HG03354 (cell line): ENCODE data around the gene ART1.
A peak's percentile ranks its signal among the peaks of the same experiment; 100 is the strongest.
"Not testable (repeated sequence)": the region's sequence is repeated elsewhere in the genome, so short reads cannot be mapped to it uniquely, and the experiment has no call there.

Source experiments
- ATAC-seq: cut with Tn5 transposase; IDR thresholded peaks from one replicate; pipeline ENCODE4 v1.9.1; 2021; ENCODE audit warnings: mild to moderate bottlenecking; ENCODE audit not compliant: unreplicated experiment, poor library complexity, severe bottlenecking

The ART1 gene, protein sequence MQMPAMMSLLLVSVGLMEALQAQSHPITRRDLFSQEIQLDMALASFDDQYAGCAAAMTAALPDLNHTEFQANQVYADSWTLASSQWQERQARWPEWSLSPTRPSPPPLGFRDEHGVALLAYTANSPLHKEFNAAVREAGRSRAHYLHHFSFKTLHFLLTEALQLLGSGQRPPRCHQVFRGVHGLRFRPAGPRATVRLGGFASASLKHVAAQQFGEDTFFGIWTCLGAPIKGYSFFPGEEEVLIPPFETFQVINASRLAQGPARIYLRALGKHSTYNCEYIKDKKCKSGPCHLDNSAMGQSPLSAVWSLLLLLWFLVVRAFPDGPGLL

GRCh38 chr11:3644817-3645235 is at the start of gene ART1:
Gene ART1 (plus strand): TSS chr11:3645128. CDS start chr11:3659214, 14,086 bp downstream.
- no peak for ATAC-seq

DNA sequence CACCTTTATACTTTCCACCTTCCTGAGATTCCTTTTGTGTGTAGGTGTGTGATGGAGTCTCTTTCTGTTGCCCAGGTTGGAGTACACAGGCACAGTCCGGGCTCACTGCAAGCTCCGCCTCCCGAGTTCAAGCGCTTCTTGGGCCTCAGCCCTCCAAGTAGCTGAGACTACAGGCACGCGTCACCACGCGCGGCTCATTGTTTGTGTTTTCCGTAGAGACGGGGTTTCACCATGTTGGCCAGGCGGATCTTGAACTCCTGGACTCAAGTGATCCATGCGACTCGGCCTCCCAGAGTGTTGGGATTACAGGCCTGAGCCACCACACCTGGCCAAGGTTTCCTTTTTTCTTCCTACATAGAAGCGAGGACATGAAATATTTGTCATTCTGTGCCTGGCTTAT is 47.2 kb upstream of the ART1 start:
- not testable (repeated sequence) for ATAC-seq

- ATAC-seq: not testable (repeated sequence)
Observed at GRCh38 chr11:3600201-3600600, 44.7 kb upstream of the ART1 start.

DNA sequence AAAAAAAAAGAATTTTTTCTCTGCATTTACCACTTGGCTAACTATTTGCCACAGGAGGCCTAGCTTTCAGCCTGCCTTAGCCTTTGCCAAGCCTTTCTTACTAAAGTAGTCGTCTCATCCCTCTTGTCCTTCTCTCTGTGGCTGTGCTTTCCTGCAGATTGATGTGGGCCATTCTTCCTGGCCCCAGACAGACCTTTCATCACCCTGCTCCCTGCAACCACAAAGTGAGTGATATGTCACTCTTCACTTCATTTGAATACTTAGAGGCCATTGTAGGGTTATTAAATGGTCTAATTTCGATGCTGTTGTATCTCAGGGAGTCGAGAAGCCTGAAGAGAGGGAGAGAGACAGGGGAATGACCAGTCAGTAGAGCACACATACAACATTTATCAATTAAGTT is 40.8 kb upstream of the ART1 start:
- ATAC-seq: no peak

GRCh38 chr11:3605283-3605662 is 39.7 kb upstream of the ART1 start:
- no peak for ATAC-seq

GRCh38 chr11:3605771-3606203 is 39.1 kb upstream of the ART1 start:
- no peak for ATAC-seq

GRCh38 chr11:3609416-3610265 is 35.3 kb upstream of the ART1 start:
- ATAC-seq: peak; percentile 52

DNA sequence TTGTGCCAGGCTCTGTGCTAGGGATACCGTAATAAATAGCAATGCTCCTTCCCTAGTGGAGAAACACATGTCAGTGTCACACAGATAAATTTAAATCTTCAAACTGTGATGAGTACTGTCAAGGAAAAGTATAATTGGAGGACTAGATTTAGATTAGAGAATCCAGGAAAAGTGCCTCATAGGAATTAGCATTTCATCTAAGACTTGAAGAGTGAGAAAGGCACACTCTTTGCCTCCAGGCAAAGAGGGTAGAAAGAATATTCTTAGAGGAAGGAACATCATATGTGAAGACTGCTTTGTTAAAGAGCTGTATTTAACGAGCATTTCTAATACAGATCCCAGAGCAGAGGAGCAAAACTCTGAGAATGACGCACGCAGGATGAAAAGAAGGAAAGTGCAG is 34.1 kb upstream of the ART1 start:
- ATAC-seq: no peak

DNA sequence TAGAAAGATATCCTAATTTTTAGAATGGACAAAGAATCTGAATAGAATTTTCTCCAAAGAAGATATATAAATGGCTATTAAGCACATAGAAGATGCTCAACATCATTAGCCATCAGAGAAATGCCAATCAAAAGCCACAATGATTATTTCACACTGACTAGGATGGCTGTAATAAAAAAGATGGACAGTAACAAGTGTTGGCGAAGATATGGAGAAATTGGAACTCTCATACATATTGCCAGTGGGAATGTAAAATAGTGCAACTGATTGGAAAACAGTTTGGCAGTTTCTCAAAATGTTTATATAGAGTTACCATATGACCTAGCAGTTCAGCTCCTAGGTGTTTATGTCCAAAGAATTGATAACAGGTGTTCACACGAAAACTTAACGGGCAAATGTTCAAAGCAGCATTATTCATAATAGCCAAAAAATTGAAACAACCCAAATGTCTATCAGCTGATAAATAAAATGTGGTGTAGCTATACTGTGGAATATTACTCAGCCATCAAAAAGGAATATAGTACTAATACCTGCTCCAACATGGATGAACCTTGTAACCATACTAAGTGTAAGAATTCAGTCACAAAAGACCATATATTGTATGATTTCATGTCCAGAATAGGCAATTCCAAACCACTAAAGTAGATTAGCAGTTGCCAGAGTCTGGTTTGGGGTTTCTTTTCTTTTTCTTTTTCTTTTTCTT is 32.8 kb upstream of the ART1 start:
- ATAC-seq: no peak

GRCh38 chr11:3613998-3614741 is 30.8 kb upstream of the ART1 start:
- peak; percentile 10 for ATAC-seq

DNA sequence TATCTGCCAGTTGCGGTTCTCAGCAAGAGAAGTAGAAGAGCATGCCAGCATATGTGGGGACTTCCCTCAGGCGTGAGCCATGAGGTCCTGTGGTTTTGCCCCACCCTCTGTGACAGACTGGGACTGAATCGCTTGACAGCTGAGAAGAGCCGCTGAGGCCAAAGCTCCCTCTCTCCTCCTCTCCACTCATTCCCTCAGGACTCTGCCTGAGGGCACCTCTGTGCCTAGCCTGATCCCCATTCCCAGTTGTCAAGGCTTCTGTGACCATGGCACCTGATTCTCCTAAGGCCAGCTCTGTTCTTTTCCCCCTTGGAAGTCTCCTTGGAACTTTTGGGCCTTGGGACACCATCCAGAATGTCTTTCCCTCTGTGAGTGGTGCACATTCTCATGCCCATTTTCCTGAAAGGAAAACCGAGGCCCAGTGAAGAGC is 30.2 kb upstream of the ART1 start:
- ATAC-seq: peak; percentile 68

- ATAC-seq: no peak
Observed at GRCh38 chr11:3615998-3616397, 28.9 kb upstream of the ART1 start.

- ATAC-seq: no peak
Observed at GRCh38 chr11:3616721-3617460, 28.0 kb upstream of the ART1 start.

DNA sequence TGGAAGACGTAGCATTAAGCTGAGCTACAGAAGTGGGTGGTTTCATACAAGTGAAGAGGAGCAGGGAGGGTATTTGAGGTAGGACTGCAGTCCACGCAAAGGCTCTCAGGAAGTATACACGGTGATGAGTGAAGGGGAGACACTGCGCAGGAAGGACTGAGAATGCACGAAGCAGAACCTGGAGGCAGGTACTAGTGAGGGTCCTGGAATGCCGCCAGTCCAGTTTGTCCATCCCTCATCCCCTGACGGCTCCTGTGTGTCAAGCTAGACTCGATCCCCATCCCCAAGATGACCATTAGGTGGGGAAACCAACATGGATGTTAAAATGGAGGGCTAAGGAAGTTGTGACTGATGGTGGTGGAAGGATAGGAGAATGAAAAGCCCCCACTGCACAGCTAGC is 26.9 kb upstream of the ART1 start:
- no peak for ATAC-seq

- ATAC-seq: no peak
Observed at GRCh38 chr11:3622521-3622920, 22.4 kb upstream of the ART1 start.

GRCh38 chr11:3623121-3623520 is 21.8 kb upstream of the ART1 start:
- ATAC-seq: no peak

GRCh38 chr11:3623767-3624458 is 21.0 kb upstream of the ART1 start:
- ATAC-seq: no peak

DNA sequence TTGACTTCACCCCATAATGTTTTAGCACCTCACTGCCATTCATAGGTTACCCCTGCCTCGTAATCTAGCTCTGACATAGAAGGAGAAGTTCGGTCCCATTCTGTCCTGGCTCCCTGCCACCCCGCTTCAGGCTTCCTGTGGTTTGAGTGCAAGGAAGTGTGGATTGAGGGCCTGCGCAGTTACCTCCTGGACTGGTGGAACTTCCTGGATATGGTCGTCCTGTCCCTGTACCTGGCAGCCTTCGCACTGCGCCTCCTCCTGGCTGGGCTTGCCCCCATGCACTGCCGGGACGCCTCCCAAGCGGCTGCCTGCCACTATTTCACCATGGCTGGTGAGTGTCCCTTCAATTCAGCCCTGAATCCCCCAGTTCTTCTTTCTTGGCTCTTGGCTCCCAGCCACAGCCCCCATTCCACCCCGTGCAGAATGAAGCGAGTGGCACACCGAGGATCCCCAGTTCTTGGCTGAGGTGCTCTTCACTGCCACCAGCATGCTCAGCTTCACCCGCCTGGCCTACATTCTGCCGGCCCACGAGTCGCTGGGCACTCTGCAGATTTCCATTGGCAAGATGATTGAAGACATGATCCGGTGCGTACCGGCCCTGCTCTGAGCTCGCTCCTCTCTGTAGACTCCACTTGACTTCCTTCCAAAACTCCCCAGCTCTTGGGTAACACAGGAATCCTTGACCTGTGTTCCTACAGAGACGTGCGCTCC is 18.5 kb upstream of the ART1 start:
- ATAC-seq: no peak
